HepG2 (cell line): ENCODE results near the gene MGMT. TPM values are rescaled to one million over a fixed set of nuclear protein-coding genes. Genes with fewer than 3 reads are reported as not detected.

ENCODE experiments used
- ATAC-seq: fragments of 200-7000 bp; cut with Tn5 transposase; 3 replicates; pipeline ENCODE4 v1.9.1; 2020; ENCODE audit warnings: mild to moderate bottlenecking, moderate library complexity
- BruUV-seq: library from RNA; stranded (reverse); fragments of 400-500 nt; replicated peaks from 2 replicates; lab custom pipeline; 2021; lab: Mats Ljungman, UMichigan
- CTCF ChIA-PET: fragments of 300-600 bp; formaldehyde crosslinking; extraction: SDS; loops from one replicate; lab custom pipeline; 2021; ENCODE audit warnings: low total read pairs, inconsistent platforms, low intra/inter-chr PET ratio; lab: Yijun Ruan, JAX
- POLR2A ChIA-PET: fragments of 350-600 bp; sonication (Branson Sonifier 250); formaldehyde crosslinking; loops from one replicate; lab custom pipeline; 2020; ENCODE audit warnings: antibody characterized with exemption, inconsistent platforms; lab: Yijun Ruan, JAX
- DNase-seq: peaks from one replicate; pipeline ENCODE4 v3.0.0-alpha.2; 2015; ENCODE audit warnings: low spot score
- FAIRE-seq: peaks from 3 replicates; lab custom pipeline; 2011; peaks lifted over from hg19 to GRCh38; lab: Jason Lieb, UNC
- H2AFZ ChIP-seq: one replicate; pipeline ENCODE4 v1.6.1; 2011; ENCODE audit warnings: low read length, inconsistent platforms
- H3K27ac ChIP-seq: fragments of 300-600 bp; 3 replicates; pipeline ENCODE4 v1.8.0; 2011; ENCODE audit warnings: mixed run types, mild to moderate bottlenecking, mixed read lengths, low read length, inconsistent platforms; ENCODE audit not compliant: insufficient read depth; ENCODE audit errors: extremely low read length
- H3K27me3 ChIP-seq, 2 experiments: fragments of 200-600 bp in 1 of 2; 2 replicates in 1 of 2; 3 replicates in 1 of 2; pipeline versions ENCODE4 v1.6.0 to v1.8.0; 2011; ENCODE audit warnings: low read length in 2 of 2, mild to moderate bottlenecking in 2 of 2, moderate library complexity in 2 of 2, inconsistent platforms in 1 of 2; ENCODE audit not compliant: insufficient read depth in 2 of 2, control insufficient read depth in 1 of 2
- H3K36me3 ChIP-seq, 2 experiments: fragments of 200-600 bp in 1 of 2; replicated peaks in 1 of 2; 2 replicates in 1 of 2; 3 replicates in 1 of 2; pipeline versions ENCODE4 v1.5.1 to v1.8.0; 2011; ENCODE audit warnings: low read length in 2 of 2, inconsistent platforms in 1 of 2; ENCODE audit not compliant: insufficient read depth in 2 of 2, control insufficient read depth in 1 of 2
- H3K4me1 ChIP-seq: 2 replicates; pipeline ENCODE4 v1.5.1; 2012; ENCODE audit warnings: low read length, inconsistent platforms; ENCODE audit not compliant: insufficient read depth
- H3K4me2 ChIP-seq: 2 replicates; pipeline ENCODE4 v1.6.0; 2011; ENCODE audit warnings: low read depth, low read length, inconsistent platforms
- H3K4me3 ChIP-seq, 3 experiments: fragments of 200-600 bp in 1 of 3; sonication (generic), shearing (Covaris generic) in 1 of 3; replicated peaks in 1 of 3; 2 replicates each; pipeline ENCODE4 v1.5.1; 2011 to 2016; ENCODE audit warnings: low read length in 3 of 3, inconsistent platforms in 2 of 3, low read depth in 2 of 3, mild to moderate bottlenecking in 2 of 3, control low read depth in 1 of 3, mixed read lengths in 1 of 3; ENCODE audit not compliant: insufficient read depth in 1 of 3
- H3K79me2 ChIP-seq: one replicate; pipeline ENCODE4 v1.6.1; 2011; ENCODE audit warnings: low read length, inconsistent platforms; ENCODE audit not compliant: insufficient read depth
- H3K9ac ChIP-seq: 2 replicates; pipeline ENCODE4 v1.6.0; 2011; ENCODE audit warnings: mild to moderate bottlenecking, low read depth, low read length, inconsistent platforms; ENCODE audit not compliant: insufficient read depth
- H3K9me3 ChIP-seq: 2 replicates; pipeline ENCODE4 v1.5.1; 2012; ENCODE audit warnings: mild to moderate bottlenecking, low read length
- H4K20me1 ChIP-seq: 2 replicates; pipeline ENCODE4 v1.6.0; 2011; ENCODE audit warnings: inconsistent platforms, mild to moderate bottlenecking, low read length, moderate library complexity; ENCODE audit not compliant: insufficient read depth
- ADNP ChIP-seq: sonication (generic); formaldehyde crosslinking; IDR thresholded peaks from 2 replicates; pipeline ENCODE4 v1.4.0; 2020; ENCODE audit warnings: missing genetic modification reagents
- TFAP4 ChIP-seq: sonication (generic); IDR thresholded peaks from 2 replicates; pipeline ENCODE4 v1.6.1; 2016; ENCODE audit warnings: low read depth, borderline replicate concordance
- ZBED4 ChIP-seq: sonication (generic); formaldehyde crosslinking; IDR thresholded peaks from 2 replicates; pipeline ENCODE4 v1.4.0; 2020; ENCODE audit warnings: missing genetic modification reagents, borderline replicate concordance
- ZNF136 ChIP-seq: sonication (generic); formaldehyde crosslinking; IDR thresholded peaks from 2 replicates; pipeline ENCODE4 v1.8.1; 2022; ENCODE audit warnings: low read depth, mild to moderate bottlenecking, moderate library complexity, missing genetic modification reagents
- ZSCAN31 ChIP-seq: sonication (generic); formaldehyde crosslinking; IDR thresholded peaks from 2 replicates; pipeline ENCODE4 v1.5.0; 2020; ENCODE audit warnings: low read depth, mild to moderate bottlenecking, missing genetic modification reagents
- WGBS: methylation state at CpG from one replicate; pipeline ENCODE4 v1.1.6; 2017; ENCODE audit warnings: low lambda C conversion rate; 5-methylcytosine and 5-hydroxymethylcytosine counted together
- in situ Hi-C: cut with HindIII; loops from 2 replicates; pipeline ENCODE4 v1.10.0; 2017; ENCODE audit warnings: low pct_unique_long_range_greater_than_20kb; ENCODE audit not compliant: extremely low pct_ligation_motif_present
- intact Hi-C: fragments of 100-400 bp; cut with micrococcal nuclease; formaldehyde crosslinking; loops from one replicate; pipeline ENCODE4 v1.10.0; 2022; ENCODE audit not compliant: unreplicated experiment
- polyA plus RNA-seq, 8 experiments: library from polyadenylated mRNA; depleted of rRNA in 3 of 8; stranded (reverse) in 7 of 8; unstranded in 1 of 8; fragments of >200 nt; fragmentation: Illumina TruSeq in 4 of 8; extraction: Trizol in 4 of 8; gene quantifications; 2 replicates each; pipeline versions ENCODE4 v1.2.1 to v1.2.3, GENCODE V29; 2011 to 2016; ENCODE audit warnings: low read depth in 4 of 8, missing spikeins in 1 of 8, mixed read lengths in 1 of 8; ENCODE audit not compliant: insufficient read depth in 1 of 8
- total RNA-seq, 5 experiments: library from RNA; depleted of rRNA; stranded (reverse); fragments of >200 nt; fragmentation: Illumina TruSeq; extraction: Trizol; gene quantifications; 2 replicates each; pipeline ENCODE4 v1.2.3, GENCODE V29; 2016; ENCODE audit warnings: low read depth in 1 of 5
- TF ChIP-seq, protein P1 (sequence below): sonication (generic); formaldehyde crosslinking; IDR thresholded peaks from 2 replicates; pipeline ENCODE4 v1.4.0; 2020; ENCODE audit warnings: mild to moderate bottlenecking, missing genetic modification reagents
- TF ChIP-seq, protein P2 (sequence below): fragments of 450-650 bp; IDR thresholded peaks from 2 replicates; pipeline ENCODE4 v1.6.1; 2017

The MGMT gene
- total and polyA plus RNA-seq, 2 of the 13 experiments (the other 11 are each of a cell fraction or from before 2014, with no cell fraction given), result 12.0 to 19.5 TPM

- Histone ChIP-seq H3K4me3 (no peak overlapping the region), H3K9me3 (no peaks in the 10 kb centered on the region), H3K79me2 (no peaks in the 10 kb centered on the region), H3K9ac (no peak overlapping the region), H4K20me1 (no peaks in the 10 kb centered on the region), H3K27ac (no peak overlapping the region), H3K36me3 (no peaks in the 10 kb centered on the region; a peak in 2 of 5 replicates), H2AFZ (no peak overlapping the region), H3K4me2 (no peak overlapping the region)
- ChIA-PET CTCF (no interaction called here), POLR2A (no interaction called here)
- ATAC-seq, result no peak
- intact Hi-C loops, result no loop called here
- BruUV-seq, result no TSS peak
- FAIRE-seq, result no peak
- no peak for TF ChIP-seq ZNF136 (CRISPR knock-in tag)
- no peak for TF ChIP-seq ZSCAN31 (CRISPR knock-in tag)
- no peak for TF ChIP-seq ADNP (CRISPR knock-in tag)
- TF ChIP-seq, protein P1, sequence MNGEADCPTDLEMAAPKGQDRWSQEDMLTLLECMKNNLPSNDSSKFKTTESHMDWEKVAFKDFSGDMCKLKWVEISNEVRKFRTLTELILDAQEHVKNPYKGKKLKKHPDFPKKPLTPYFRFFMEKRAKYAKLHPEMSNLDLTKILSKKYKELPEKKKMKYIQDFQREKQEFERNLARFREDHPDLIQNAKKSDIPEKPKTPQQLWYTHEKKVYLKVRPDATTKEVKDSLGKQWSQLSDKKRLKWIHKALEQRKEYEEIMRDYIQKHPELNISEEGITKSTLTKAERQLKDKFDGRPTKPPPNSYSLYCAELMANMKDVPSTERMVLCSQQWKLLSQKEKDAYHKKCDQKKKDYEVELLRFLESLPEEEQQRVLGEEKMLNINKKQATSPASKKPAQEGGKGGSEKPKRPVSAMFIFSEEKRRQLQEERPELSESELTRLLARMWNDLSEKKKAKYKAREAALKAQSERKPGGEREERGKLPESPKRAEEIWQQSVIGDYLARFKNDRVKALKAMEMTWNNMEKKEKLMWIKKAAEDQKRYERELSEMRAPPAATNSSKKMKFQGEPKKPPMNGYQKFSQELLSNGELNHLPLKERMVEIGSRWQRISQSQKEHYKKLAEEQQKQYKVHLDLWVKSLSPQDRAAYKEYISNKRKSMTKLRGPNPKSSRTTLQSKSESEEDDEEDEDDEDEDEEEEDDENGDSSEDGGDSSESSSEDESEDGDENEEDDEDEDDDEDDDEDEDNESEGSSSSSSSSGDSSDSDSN (CRISPR knock-in tag), result no peak
- no peak for TF ChIP-seq TFAP4
- TF ChIP-seq, protein P2, sequence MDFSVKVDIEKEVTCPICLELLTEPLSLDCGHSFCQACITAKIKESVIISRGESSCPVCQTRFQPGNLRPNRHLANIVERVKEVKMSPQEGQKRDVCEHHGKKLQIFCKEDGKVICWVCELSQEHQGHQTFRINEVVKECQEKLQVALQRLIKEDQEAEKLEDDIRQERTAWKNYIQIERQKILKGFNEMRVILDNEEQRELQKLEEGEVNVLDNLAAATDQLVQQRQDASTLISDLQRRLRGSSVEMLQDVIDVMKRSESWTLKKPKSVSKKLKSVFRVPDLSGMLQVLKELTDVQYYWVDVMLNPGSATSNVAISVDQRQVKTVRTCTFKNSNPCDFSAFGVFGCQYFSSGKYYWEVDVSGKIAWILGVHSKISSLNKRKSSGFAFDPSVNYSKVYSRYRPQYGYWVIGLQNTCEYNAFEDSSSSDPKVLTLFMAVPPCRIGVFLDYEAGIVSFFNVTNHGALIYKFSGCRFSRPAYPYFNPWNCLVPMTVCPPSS, result no peak
- TF ChIP-seq ZBED4 (CRISPR knock-in tag), result no peak
- TF ChIP-seq, all 625 proteins: peak for 0
- no peak for DNase-seq
- no peaks in the 10 kb centered on the region for H3K4me1 ChIP-seq
- no peaks in the 10 kb centered on the region for H3K27me3 ChIP-seq
- in situ Hi-C loops, result no loop called here
- WGBS, result 79% methylated on average over 5 of the region's 7 CpGs
These were observed 187.4 kb downstream of the MGMT start for GRCh38 chr10:129654461-129654860.
